HL-60 (cell line): ENCODE data around the gene NUCB1.

Experiments
- CTCF ChIP-seq: IDR thresholded peaks from one replicate; pipeline ENCODE4 v1.5.1; 2011; ENCODE audit warnings: low read length, control low read depth, inconsistent platforms; ENCODE audit not compliant: insufficient read depth
- GABPA ChIP-seq: IDR thresholded peaks from 2 replicates; pipeline ENCODE4 v1.6.1; 2012; ENCODE audit warnings: low read depth
- POLR2AphosphoS5 ChIP-seq: IDR thresholded peaks from 2 replicates; pipeline ENCODE4 v1.6.1; 2012; ENCODE audit warnings: low read depth
- REST ChIP-seq: IDR thresholded peaks from 2 replicates; pipeline ENCODE4 v1.6.1; 2012; ENCODE audit warnings: low read depth; ENCODE audit not compliant: insufficient replicate concordance
- SPI1 ChIP-seq: IDR thresholded peaks from 2 replicates; pipeline ENCODE4 v1.6.1; 2012; ENCODE audit warnings: low read depth, mild to moderate bottlenecking, borderline replicate concordance

GRCh38 chr19:48946463-48947257 is 46.5 kb downstream of the NUCB1 start:
- no peak for TF ChIP-seq CTCF
- no peak for TF ChIP-seq POLR2AphosphoS5
- TF ChIP-seq REST, result no peak
- TF ChIP-seq SPI1, result no peak
- no peak for TF ChIP-seq GABPA
